Measurements from ENCODE around the gene TTC16.
A peak's percentile ranks its signal among the peaks of the same experiment; 100 is the strongest.

The TTC16 gene

GRCh38 chr9:127721391-127721821 lies 5.5 kb downstream of the TTC16 start:
- DNase-seq (ENCODE audit: low spot score) = no peak

- DNase-seq (ENCODE audit: low spot score) = no peak
These were observed 6.3 kb downstream of the TTC16 start for GRCh38 chr9:127722055-127722745.

- no peak for DNase-seq (ENCODE audit: low spot score)
These were observed 7.1 kb downstream of the TTC16 start for GRCh38 chr9:127723013-127723412.

GRCh38 chr9:127723444-127723843 lies 7.6 kb downstream of the TTC16 start:
- peak; percentile 86 for DNase-seq (ENCODE audit: low spot score)

DNA sequence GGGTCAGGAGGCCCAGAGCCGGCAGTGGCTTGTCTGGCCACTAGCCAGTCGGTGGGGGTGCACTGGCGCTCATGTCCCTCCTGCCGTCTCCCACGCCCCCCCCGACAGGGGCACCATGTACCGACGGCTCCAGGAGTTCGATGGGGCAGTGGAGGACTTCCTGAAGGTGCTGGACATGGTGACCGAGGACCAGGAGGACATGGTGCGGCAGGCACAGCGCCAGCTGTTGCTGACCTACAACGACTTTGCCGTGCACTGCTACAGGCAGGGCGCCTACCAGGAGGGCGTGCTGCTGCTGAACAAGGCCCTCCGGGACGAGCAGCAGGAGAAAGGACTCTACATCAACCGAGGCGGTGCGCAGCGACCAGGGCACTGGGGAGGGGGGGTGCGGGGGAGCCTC lies 8.1 kb downstream of the TTC16 start:
- no peak for DNase-seq (ENCODE audit: low spot score)

GRCh38 chr9:127726871-127727270 lies 11.0 kb downstream of the TTC16 start:
- no peak for DNase-seq (ENCODE audit: low spot score)

GRCh38 chr9:127728808-127729207 lies 12.9 kb downstream of the TTC16 start:
- no peak for DNase-seq (ENCODE audit: low spot score)

DNA sequence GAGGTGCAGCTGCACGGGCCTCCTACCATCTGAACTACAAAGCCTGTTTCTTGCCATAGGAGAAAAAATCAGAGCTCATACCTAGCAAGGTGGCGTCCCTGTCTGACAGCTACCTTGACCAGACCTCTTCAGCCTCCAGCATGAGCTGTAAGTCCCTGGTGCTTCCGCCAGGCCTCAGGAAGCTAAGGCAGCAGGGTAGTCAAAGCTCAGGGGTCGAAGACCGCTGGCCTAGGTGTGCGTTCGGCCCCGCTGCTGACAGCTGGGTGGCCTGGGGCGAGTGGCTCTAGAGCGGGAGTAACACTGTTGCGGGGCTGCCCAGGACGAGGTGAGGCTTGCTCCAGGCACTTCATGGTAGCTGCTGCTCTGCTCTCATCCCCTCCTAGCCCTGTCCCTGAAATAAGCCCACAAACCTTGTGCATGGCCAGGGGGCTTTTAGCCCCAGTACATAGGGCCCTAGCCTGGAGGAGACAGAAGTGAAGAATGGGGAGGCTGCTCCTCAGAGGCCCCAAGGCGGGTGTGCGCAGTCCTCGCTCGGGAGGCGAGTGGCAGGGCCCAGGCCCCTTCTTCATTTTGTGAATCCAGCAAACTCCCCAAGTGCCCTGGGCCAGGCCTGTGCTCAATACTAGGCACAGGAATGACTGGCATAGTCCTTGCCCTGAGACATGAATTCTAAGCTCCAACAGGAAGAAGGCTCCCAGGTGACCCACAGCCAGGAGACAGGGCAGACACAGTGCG lies 13.8 kb downstream of the TTC16 start:
- DNase-seq (ENCODE audit: low spot score) = no peak

- DNase-seq (ENCODE audit: low spot score) = no peak
These were observed 14.4 kb downstream of the TTC16 start for GRCh38 chr9:127730262-127730661.

DNA sequence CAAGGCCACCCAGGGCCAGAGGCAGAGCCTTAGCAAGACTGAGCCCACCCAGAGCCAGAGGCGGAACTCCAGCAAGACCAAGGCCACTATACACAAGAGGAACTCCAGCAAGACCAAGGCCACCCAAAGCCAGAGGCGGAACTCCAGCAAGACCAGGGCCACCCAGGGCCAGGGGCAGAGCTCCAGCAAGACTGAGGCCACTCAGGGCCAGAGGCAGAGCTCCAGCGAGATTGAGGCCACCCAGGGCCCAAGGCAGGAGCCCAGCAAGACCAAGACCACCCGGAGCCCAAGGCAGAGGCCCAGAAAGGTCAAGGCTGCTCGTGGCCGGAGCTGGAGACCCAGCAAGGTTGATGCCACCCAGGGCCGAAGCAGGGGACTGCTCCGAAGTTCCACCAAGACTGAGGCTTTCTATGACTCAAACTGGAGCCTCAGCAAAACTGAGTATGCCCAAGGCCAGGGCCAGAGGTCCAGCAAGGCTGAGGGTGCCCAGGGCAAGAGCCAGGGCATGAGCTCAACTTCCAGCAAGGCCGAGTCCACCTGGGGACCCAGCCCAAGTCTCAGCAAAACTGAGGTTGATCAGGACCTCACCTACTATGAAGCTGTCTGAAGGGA lies 15.0 kb downstream of the TTC16 start:
- DNase-seq (ENCODE audit: low spot score) = no peak

DNA sequence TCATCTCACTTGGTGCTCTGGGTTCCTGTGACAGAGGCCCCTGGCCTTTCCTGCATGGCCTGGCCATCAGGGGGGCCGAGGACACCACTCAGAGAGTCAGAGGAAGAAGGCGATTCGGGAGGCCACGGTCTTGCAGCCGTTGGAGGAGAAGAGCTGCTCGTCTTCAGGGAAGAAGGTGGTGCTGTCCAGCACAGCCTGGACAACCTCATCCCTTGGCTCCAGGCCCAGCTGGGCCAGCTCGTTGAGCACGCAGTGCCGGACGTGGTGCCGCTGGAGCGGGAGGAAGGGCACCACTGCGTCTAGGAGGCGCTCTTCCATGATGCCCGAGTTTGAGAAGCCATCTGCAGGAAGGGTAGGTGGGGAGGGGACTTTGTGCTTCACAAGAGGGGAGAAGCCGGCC lies 16.1 kb downstream of the TTC16 start:
- no peak for DNase-seq (ENCODE audit: low spot score)

GRCh38 chr9:127732444-127732843 lies 16.6 kb downstream of the TTC16 start:
- no peak for DNase-seq (ENCODE audit: low spot score)

DNA sequence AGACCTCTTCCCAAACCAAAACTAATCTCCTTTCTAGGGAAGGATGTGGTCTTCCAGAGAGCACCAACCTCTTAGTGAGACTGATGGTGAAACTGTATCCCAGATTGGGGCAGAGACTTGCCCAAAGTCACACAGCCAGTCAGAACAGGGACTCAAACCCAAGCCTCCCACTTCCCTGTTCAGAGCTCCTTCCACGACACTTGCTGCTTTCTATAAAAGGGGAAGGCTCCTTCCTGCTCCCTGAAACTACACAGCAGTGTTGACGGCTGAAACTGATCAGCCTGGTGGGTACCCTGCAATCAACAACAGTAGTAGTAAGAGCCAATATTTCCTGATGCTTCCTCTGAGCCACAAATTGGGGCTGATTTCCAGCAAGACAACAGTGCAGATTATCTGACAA lies 17.7 kb downstream of the TTC16 start:
- DNase-seq (ENCODE audit: low spot score) = no peak

- no peak for DNase-seq (ENCODE audit: low spot score)
These were observed 18.4 kb downstream of the TTC16 start for GRCh38 chr9:127734247-127734746.

DNA sequence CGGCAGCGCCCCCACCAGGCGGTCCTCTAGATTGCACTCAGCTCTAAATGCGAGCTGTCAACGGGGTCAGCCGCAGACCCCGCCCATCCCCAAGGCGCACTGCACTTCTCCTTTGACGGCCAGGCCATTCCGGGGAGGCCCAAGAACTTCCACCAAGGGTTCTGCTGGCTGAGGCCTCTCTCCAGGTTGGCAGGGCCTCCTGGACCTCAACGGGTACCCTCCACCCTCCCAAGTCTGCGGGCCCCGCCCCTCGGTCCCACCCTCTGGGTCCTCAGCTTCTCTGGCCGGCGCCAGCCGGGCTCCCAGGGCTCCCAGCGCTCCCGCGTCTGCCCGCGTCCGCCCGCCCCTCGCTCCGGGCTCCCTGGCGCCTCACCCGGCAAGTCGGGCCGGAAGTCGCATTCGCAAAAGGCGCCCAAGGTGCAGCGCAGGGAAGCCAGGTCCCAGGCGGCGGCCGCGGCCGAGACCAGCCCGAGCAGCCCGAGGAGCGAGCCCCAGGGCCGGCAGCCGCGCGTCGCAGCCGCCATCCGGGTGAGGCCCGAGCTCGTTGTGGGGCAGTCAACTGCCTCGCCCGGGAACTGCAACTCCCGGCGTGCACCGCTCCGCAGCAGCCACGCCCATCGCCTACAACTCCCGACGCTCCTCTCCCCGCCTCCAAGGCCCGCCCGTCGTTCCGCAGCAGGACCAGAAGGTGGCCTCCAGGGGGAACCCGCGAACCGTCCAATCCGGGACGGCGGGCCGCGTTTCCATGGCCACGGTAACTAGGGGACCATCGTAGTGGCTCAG lies 19.1 kb downstream of the TTC16 start, which contains the start of gene TOR2A:
TSS of gene TOR2A (minus strand) at position 548 of the 783 bp plus-strand sequence. CDS start at position 524, 24 bp downstream.
- DNase-seq (ENCODE audit: low spot score) = peak; percentile 97

DNA sequence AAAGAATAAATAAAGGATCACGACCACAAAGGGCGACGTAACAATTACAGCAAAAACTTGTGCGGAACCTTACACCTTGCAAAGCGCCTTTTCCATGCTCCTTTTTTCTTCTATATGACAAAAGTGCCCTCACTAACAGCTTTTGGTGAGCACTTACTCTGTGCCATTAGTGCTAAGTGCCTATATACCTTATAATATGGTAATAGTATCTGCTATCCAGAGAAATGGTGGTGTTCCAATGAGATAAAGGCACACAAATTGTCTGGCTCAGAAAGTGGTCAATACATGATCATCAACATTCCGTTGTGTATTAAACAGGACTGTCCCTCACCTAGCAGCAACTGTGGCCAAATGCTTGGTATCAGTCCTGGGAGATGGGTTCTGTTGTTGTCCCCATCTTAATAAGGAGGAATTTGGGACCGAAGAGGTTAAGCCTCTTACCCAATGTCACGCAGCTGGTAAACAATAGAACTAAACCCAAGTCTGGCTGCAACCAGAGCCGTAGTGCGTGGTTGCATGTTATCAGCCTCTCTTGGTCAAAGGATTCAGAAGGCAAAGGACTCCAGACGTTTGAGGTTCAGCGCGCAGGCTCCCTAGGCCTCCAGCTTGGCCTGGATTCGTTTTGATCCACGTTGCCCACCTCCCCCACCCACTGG lies 19.8 kb downstream of the TTC16 start:
- no peak for DNase-seq (ENCODE audit: low spot score)

DNA sequence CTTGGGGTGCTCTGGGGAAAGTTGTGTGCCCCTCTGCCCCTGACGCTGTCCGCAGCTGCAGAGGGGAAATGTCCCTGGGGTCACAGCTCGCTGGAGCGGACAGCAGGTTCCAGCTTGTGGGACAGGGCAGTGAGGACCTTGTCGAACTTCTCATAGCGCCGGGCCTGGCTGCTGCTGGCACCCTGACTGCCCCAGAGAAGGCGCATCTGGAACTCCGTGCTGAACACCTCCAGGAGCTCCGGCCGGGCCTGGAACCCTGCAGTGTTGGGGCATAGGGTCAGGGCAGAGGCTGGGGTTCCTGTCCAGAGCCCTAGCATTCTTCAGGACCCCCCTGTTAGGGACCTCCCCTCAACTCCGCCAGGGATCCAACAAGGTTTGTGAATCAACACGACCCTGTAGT lies 22.8 kb downstream of the TTC16 start:
- DNase-seq (ENCODE audit: low spot score) = no peak

DNA sequence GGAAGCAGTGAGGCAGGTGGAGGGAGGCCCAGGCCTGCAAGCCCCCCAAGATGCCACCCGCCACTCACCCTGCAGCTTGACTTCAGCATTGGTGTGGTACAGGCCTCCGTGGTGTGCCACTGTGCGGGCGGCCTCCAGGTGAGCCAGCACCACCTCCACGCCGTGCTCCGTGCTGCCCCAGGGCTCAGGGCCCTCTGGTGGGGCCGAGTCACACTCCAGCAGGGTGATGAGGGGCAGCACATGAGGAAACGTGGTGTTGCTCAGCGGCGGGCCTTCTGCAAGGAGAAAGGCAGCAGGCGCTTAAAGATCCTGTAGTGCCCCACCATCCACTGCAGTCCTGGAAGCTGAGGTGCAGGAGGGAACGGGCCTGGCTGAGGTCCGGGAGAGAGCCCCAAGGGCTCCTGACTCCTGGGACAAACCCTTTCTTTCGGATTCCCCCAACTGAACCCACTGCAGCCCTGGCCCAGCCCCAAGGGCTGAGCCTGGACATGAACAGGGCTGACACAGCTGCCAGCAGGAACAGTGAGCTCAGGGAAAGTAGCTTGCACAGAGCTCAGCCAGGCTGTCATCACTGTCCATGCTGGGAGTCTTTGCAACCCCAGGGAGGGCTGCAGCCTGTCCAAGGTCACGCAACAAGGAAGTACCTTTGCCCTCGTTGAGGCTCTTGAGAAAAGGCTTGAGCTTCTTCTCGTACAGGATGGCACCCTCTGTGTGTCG lies 23.9 kb downstream of the TTC16 start:
- DNase-seq (ENCODE audit: low spot score) = no peak

GRCh38 chr9:127741831-127742434 lies 26.1 kb downstream of the TTC16 start:
- peak; percentile 54 for DNase-seq (ENCODE audit: low spot score)

GRCh38 chr9:127742435-127743088 lies 26.7 kb downstream of the TTC16 start:
- DNase-seq (ENCODE audit: low spot score) = peak; percentile 90

Data from AG20443 (cell line).